KOPT-K1 (cell line): Measurements from ENCODE around the gene FIGLA.
"Not testable (repeated sequence)": the region's sequence is repeated elsewhere in the genome, so short reads cannot be mapped to it uniquely, and the experiment has no call there.

Source experiments
- H3K27ac ChIP-seq: fragments of 200-600 bp; sonication (generic); 2 replicates; pipeline ENCODE4 v1.5.1; 2016; ENCODE audit warnings: antibody characterized with exemption, mild to moderate bottlenecking, low read depth, low read length; ENCODE audit not compliant: poor library complexity, severe bottlenecking
- H3K36me3 ChIP-seq: fragments of 200-600 bp; sonication (generic); 2 replicates; pipeline ENCODE4 v1.5.1; 2017; ENCODE audit warnings: antibody characterized with exemption, mild to moderate bottlenecking, low read length, moderate library complexity; ENCODE audit not compliant: insufficient read depth
- H3K9me3 ChIP-seq: fragments of 200-600 bp; sonication (generic); 2 replicates; pipeline ENCODE4 v1.5.1; 2017; ENCODE audit warnings: antibody characterized with exemption, low read length, mild to moderate bottlenecking; ENCODE audit not compliant: insufficient read depth, poor library complexity, severe bottlenecking

FIGLA gene

GRCh38 chr2:70748002-70748784, 42.2 kb downstream of the FIGLA start:
- Histone ChIP-seq H3K36me3 (no peaks in the 10 kb centered on the region), H3K9me3 (no peaks in the 10 kb centered on the region), H3K27ac (no peak overlapping the region)

DNA sequence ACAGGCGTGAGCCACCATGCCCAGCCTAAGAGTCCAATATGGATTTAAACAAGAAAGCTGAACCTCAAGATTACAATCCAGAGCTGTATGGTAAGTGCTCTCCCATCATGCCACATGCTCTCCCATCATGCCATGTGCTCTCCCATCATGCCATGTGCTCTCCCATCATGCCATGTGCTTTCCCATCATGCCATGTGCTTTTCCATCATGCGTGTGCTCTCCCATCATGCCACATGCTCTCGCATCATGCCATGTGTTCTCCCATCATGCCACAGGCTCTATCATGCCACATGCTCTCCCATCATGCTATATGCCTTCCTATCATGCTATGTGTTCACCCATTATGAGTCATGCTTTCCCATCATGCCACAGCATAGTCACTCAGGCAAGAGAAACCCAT, 43.2 kb downstream of the FIGLA start:
- Histone ChIP-seq H3K27ac (no peak overlapping the region), H3K36me3 (no peaks in the 10 kb centered on the region), H3K9me3 (no peaks in the 10 kb centered on the region)

DNA sequence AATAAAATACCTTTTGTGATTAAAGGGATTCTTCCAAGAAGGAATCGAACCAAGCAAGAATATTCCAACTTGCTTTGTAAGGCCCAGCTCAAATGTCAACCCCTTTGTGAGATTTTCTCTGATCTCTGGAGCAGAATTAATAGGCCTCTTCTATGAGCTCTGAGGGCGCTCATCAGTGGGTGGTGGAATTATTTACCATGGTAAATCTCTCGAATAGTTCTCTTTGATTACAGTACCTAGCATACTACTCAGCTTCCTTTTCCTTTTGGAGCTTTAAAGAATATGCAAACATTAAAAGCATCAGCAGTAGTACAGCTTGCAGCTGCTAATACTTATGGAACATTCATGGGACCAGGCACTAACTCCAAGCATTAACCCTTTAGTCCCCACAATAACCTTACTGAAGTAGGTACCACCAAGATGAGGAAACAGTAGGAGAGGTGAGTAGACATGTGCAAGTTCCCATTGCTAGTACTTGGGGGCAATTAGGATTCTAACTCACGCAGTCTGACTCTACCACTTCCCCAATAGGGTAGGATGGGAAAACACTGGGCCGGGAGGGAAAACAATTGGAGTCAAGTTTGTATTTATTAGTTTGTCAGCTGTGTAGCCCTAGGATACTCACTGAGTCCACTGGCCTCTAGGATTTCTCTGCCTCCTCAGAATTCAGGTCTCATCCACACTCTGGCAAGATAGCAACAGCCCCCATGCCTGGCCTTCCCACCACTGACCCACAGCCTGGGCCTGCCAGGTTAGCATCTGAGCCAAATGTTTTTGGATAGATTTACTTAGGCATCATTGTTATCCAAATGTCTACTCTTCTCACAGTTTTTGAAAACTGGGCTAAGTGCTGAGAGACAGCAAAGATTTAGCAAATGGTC, 44.1 kb downstream of the FIGLA start:
- Histone ChIP-seq H3K36me3 (no peaks in the 10 kb centered on the region), H3K27ac (no peak overlapping the region)

GRCh38 chr2:70745276-70745825, 45.1 kb downstream of the FIGLA start:
- no peaks in the 10 kb centered on the region for H3K36me3 ChIP-seq
- H3K9me3 ChIP-seq: no peaks in the 10 kb centered on the region
- H3K27ac ChIP-seq: no peak overlapping the region

More for the DNA sequence above, 44.1 kb downstream of the FIGLA start:
- H3K9me3 ChIP-seq: no peaks in the 10 kb centered on the region

- no peaks in the 10 kb centered on the region for H3K36me3 ChIP-seq
- no peak overlapping the region for H3K27ac ChIP-seq
- H3K9me3 ChIP-seq: no peaks in the 10 kb centered on the region
These were observed 46.0 kb downstream of the FIGLA start for GRCh38 chr2:70744397-70744796.

DNA sequence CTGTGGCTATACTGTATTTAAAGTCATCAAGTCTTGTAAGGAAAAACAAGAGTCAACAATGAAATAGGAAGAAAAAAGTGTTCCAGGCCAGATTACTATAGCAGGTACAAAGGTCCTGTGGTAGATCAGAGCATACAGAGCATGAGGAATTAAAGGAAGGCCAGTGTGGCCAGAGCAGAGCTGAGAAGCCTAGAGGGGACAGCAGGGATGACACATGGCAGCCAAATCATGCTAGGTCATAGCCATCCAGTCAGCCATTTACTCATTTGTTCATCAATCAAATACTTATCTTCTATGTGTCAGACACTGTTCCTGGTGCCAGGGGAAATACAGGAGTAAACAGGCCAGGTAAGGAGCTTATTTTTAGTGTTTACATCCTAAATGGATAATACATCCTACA, 46.8 kb downstream of the FIGLA start:
- Histone ChIP-seq H3K27ac (no peak overlapping the region), H3K9me3 (no peaks in the 10 kb centered on the region), H3K36me3 (no peaks in the 10 kb centered on the region)

DNA sequence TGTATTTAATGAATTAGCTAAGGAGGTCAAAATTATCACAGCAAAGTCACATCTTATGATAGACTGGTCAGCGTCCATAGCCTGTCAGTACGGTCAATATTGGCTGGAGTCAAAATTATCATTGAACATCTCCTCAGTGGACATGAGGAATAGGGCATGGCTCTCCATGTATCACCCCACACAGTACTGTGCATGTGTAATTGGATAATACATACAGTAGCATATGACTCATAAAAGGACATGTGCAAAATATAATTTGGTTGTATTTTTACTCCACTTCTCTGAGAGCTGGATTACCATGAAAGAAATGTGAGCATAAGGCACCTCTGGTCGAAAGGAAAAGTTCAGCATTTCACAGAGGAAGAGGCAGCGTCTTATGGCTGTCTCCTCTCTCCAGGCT, 47.4 kb downstream of the FIGLA start:
- H3K27ac ChIP-seq: no peak overlapping the region
- H3K36me3 ChIP-seq: no peaks in the 10 kb centered on the region
- no peaks in the 10 kb centered on the region for H3K9me3 ChIP-seq

- not testable (repeated sequence) for H3K27ac ChIP-seq, H3K36me3 ChIP-seq, H3K9me3 ChIP-seq
These were observed 51.0 kb downstream of the FIGLA start for GRCh38 chr2:70739492-70739891.

DNA sequence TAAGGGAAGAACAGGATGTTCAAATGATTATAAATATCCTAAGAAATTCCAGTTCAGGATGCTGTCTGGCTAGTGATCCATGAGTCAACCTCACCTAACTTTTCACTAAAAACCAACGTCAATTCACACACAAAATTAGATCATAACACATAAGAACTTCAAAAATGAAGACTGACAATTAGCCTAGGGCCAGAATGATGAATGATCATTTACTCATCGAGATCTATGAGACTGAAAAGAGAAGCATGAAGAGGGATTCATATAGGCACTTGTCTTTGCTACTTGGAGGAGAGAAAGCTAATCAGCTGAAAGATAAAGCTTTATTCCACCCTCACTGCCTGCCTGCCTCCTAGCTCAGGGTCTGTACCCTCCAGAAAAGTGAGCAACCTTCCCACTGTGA, 52.3 kb downstream of the FIGLA start:
- no peak overlapping the region for H3K27ac ChIP-seq
- H3K36me3 ChIP-seq: no peaks in the 10 kb centered on the region
- no peaks in the 10 kb centered on the region for H3K9me3 ChIP-seq

DNA sequence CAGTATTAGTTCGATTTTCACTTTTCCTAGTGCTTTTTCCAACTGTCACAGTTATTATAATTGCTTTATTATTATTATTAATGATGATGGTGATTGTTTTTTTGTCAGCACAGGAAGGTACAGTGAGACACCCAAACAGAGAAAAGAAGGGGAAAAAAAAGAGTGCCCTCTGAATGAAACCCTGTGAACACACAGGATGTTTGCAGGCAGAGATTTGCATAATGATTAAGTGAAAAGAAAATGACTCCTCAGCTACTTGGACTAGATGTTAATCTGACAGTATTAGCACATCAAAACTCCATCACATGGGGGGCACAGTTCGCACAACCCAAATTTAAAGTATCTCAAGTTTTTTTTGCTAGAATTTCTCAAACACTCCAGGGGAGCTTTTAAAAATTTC, 55.4 kb downstream of the FIGLA start:
- H3K27ac ChIP-seq: no peak overlapping the region
- H3K9me3 ChIP-seq: no peaks in the 10 kb centered on the region
- no peaks in the 10 kb centered on the region for H3K36me3 ChIP-seq

GRCh38 chr2:70733646-70734180, 56.7 kb downstream of the FIGLA start:
- no peaks in the 10 kb centered on the region for H3K36me3 ChIP-seq
- H3K9me3 ChIP-seq: no peaks in the 10 kb centered on the region
- H3K27ac ChIP-seq: no peak overlapping the region

- no peaks in the 10 kb centered on the region for H3K36me3 ChIP-seq
- no peaks in the 10 kb centered on the region for H3K9me3 ChIP-seq
- no peak overlapping the region for H3K27ac ChIP-seq
These were observed 57.4 kb downstream of the FIGLA start for GRCh38 chr2:70732766-70733645.

DNA sequence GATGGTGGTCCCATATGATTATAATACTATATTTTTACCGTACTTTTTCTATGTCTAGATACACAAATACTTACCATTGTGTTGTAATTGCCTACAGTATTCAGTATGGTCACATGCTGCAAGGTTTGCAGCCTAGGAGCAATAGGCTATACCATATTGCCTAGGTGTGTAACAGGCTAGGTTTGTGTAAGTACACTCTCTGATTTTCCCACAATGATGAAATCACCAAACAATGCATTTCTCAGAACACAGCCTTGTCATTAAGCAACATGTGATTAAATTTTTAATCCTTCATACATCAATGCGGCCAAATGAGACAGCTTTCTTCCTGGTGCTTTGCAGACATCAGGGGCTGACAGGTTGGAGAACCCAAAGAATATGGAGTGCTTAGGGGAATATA, 59.7 kb downstream of the FIGLA start:
- H3K27ac ChIP-seq: no peak overlapping the region
- no peaks in the 10 kb centered on the region for H3K36me3 ChIP-seq
- H3K9me3 ChIP-seq: no peaks in the 10 kb centered on the region

DNA sequence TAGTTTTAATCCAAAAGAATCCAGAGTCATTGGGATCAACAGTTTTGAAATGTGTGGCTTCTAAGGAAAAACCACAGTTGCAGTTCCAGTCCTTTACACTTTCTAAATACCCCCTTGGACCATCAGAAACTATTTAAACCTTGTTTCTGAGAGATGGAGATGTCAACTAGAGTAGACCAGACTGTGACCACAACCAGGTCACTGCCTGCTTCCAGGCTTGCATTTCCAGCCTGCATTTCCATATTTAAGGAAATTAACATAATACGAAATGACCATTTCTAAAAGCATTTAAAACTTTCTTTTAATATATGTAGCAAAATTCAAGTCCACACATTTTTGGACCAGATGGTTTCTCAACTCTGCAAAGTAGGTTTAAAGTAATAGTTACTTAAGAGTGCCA, 60.8 kb downstream of the FIGLA start:
- Histone ChIP-seq H3K27ac (no peak overlapping the region), H3K9me3 (no peaks in the 10 kb centered on the region), H3K36me3 (no peaks in the 10 kb centered on the region)
